GM13976 (cell line): ENCODE results near the gene VPS8.

ENCODE experiments used
- DNase-seq: peaks from one replicate; pipeline ENCODE4 v3.0.0; 2012; ENCODE audit warnings: low spot score
- in situ Hi-C: fragments of 300-500 bp; cut with MboI; formaldehyde crosslinking; loops from one replicate; pipeline ENCODE4 v1.12.0; 2022; ENCODE audit warnings: low sequenced_read_pairs, mixed read lengths, inconsistent platforms; ENCODE audit not compliant: unreplicated experiment
- TF ChIP-seq, protein P1 (sequence below): IDR thresholded peaks from 2 replicates; pipeline ENCODE4 v1.5.1; 2012; ENCODE audit warnings: borderline replicate concordance, mild to moderate bottlenecking; ENCODE audit not compliant: insufficient read depth; ENCODE audit errors: extremely low read depth, missing control alignments, control extremely low read depth

The VPS8 gene, protein sequence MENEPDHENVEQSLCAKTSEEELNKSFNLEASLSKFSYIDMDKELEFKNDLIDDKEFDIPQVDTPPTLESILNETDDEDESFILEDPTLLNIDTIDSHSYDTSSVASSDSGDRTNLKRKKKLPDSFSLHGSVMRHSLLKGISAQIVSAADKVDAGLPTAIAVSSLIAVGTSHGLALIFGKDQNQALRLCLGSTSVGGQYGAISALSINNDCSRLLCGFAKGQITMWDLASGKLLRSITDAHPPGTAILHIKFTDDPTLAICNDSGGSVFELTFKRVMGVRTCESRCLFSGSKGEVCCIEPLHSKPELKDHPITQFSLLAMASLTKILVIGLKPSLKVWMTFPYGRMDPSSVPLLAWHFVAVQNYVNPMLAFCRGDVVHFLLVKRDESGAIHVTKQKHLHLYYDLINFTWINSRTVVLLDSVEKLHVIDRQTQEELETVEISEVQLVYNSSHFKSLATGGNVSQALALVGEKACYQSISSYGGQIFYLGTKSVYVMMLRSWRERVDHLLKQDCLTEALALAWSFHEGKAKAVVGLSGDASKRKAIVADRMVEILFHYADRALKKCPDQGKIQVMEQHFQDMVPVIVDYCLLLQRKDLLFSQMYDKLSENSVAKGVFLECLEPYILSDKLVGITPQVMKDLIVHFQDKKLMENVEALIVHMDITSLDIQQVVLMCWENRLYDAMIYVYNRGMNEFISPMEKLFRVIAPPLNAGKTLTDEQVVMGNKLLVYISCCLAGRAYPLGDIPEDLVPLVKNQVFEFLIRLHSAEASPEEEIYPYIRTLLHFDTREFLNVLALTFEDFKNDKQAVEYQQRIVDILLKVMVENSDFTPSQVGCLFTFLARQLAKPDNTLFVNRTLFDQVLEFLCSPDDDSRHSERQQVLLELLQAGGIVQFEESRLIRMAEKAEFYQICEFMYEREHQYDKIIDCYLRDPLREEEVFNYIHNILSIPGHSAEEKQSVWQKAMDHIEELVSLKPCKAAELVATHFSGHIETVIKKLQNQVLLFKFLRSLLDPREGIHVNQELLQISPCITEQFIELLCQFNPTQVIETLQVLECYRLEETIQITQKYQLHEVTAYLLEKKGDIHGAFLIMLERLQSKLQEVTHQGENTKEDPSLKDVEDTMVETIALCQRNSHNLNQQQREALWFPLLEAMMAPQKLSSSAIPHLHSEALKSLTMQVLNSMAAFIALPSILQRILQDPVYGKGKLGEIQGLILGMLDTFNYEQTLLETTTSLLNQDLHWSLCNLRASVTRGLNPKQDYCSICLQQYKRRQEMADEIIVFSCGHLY (N-terminal part only)

DNA sequence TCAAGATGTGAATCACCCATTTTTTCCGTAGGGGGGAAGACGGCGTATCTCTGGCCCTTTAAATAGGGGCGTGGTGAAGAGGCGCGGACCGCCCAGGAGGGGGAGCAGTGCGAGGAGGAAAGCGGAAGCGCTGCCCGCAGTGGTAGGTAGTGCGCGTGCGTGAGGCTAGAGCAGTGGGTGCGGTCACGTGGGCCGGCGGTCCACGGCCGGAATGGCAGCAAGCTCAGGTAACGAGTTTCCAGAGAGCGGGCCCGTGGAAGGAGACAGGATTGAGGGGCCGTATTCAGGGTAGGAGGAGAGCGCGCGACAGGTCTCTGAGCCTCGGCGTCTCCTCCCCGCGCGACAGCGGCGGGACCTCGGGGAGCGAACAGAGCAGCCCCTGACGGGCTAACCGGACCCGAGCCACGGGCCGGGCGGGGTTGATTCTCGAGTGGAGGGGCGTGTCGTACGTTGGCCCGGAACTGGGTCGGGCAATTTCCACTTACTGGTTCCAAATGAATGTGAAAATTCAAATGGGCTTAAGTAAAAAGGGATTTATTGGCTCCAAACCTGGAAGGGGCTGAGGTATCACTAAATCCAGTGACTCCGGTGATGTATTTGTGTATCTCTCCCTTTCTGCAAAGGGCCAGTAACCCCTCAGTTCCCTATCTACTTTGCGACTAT, at the start of gene VPS8:
TSS of gene VPS8 (plus strand) at position 168 of the 663 bp plus-strand sequence. CDS start 12,467 bp downstream, outside the sequence.
- TF ChIP-seq, protein P1, sequence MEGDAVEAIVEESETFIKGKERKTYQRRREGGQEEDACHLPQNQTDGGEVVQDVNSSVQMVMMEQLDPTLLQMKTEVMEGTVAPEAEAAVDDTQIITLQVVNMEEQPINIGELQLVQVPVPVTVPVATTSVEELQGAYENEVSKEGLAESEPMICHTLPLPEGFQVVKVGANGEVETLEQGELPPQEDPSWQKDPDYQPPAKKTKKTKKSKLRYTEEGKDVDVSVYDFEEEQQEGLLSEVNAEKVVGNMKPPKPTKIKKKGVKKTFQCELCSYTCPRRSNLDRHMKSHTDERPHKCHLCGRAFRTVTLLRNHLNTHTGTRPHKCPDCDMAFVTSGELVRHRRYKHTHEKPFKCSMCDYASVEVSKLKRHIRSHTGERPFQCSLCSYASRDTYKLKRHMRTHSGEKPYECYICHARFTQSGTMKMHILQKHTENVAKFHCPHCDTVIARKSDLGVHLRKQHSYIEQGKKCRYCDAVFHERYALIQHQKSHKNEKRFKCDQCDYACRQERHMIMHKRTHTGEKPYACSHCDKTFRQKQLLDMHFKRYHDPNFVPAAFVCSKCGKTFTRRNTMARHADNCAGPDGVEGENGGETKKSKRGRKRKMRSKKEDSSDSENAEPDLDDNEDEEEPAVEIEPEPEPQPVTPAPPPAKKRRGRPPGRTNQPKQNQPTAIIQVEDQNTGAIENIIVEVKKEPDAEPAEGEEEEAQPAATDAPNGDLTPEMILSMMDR, result peak; percentile 50
- peak; percentile 94 for DNase-seq

DNA sequence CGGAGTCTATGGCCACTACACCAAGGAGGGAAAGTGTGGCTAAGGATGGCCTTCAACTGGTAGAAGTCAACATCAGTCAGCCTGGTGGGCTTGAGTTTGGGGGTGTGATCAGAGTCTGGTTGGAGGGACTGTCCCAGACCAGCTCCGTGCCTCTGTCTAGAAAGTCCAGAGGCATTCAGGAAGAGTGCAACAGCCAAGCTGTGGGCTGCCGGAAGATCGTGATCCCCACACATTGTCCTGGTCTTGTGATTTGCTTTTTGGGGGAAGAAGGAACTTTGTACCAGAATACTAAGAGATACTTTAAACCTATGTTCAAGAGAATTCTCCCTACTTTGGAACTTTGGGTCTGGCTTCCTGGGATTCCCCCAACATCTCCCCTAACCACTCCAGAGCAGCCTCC, 47.8 kb upstream of the VPS8 start:
- TF ChIP-seq, protein P1, result no peak
- in situ Hi-C loops, result no loop called here
- no peak for DNase-seq

More for the DNA sequence above, at the start of gene VPS8:
- in situ Hi-C loops, result no loop called here

GRCh38 chr3:184765047-184765729, 46.8 kb upstream of the VPS8 start:
- in situ Hi-C loops, result no loop called here
- no peak for DNase-seq
- TF ChIP-seq, protein P1, result no peak

- TF ChIP-seq, protein P1, result no peak
- in situ Hi-C loops, result no loop called here
- no peak for DNase-seq
These were observed 46.3 kb upstream of the VPS8 start for GRCh38 chr3:184765730-184766074.

GRCh38 chr3:184766555-184767261, 45.3 kb upstream of the VPS8 start:
- no peak for DNase-seq
- in situ Hi-C loops, result no loop called here
- TF ChIP-seq, protein P1, result no peak
